NCI-H526 (cell line): ENCODE data around the gene FCN1.

ENCODE experiments used
- DNase-seq, 2 experiments: peaks; one replicate each; lab custom pipeline; 2025; lab: John Stamatoyannopoulos, UW

Gene FCN1

GRCh38 chr9:134913713-134914500 is 3.8 kb downstream of the FCN1 start:
- no peak for DNase-seq

GRCh38 chr9:134913041-134913712 is 4.5 kb downstream of the FCN1 start:
- DNase-seq, result no peak

GRCh38 chr9:134912126-134912840 is 5.4 kb downstream of the FCN1 start:
- DNase-seq, result no peak

GRCh38 chr9:134909511-134910481 is 7.9 kb downstream of the FCN1 start:
- DNase-seq, result no peak

GRCh38 chr9:134908524-134909309 is 9.0 kb downstream of the FCN1 start:
- DNase-seq, result no peak

GRCh38 chr9:134902936-134903335 is 14.8 kb downstream of the FCN1 start:
- DNase-seq, result no peak

- no peak for DNase-seq
These were observed 17.9 kb downstream of the FCN1 start for GRCh38 chr9:134899818-134900217.

GRCh38 chr9:134899168-134899567 is 18.5 kb downstream of the FCN1 start:
- no peak for DNase-seq

GRCh38 chr9:134898319-134898718 is 19.4 kb downstream of the FCN1 start:
- no peak for DNase-seq

- DNase-seq, result no peak
These were observed 20.0 kb downstream of the FCN1 start for GRCh38 chr9:134897584-134898170.

- DNase-seq, result no peak
These were observed 20.7 kb downstream of the FCN1 start for GRCh38 chr9:134896834-134897583.

- DNase-seq, result no peak
These were observed 21.5 kb downstream of the FCN1 start for GRCh38 chr9:134895908-134896833.

GRCh38 chr9:134895567-134895907 is 22.2 kb downstream of the FCN1 start:
- DNase-seq, result no peak

- DNase-seq, result no peak
These were observed 22.6 kb downstream of the FCN1 start for GRCh38 chr9:134895097-134895496.

GRCh38 chr9:134894136-134894860 is 23.4 kb downstream of the FCN1 start:
- DNase-seq, result no peak

GRCh38 chr9:134892820-134893420 is 24.8 kb downstream of the FCN1 start:
- no peak for DNase-seq

- DNase-seq, result no peak
These were observed 25.5 kb downstream of the FCN1 start for GRCh38 chr9:134892221-134892620.

GRCh38 chr9:134891713-134892112 is 26.0 kb downstream of the FCN1 start:
- no peak for DNase-seq
